DOHH2 (cell line): Measurements from ENCODE around the gene HAUS5.

Experiments
- CTCF ChIP-seq: fragments of 200-600 bp; sonication (generic); IDR thresholded peaks from one replicate; pipeline ENCODE4 v1.5.1; 2014; ENCODE audit warnings: antibody characterized with exemption, mild to moderate bottlenecking, low read depth, low read length; ENCODE audit not compliant: poor library complexity, severe bottlenecking
- EZH2phosphoT487 ChIP-seq: fragments of 200-600 bp; sonication (generic); IDR thresholded peaks from 2 replicates; pipeline ENCODE4 v1.6.1; 2017; ENCODE audit warnings: borderline replicate concordance, mild to moderate bottlenecking, antibody characterized with exemption, low read length, moderate library complexity, mixed read lengths

GRCh38 chr19:35596366-35596999, 16.1 kb upstream of the HAUS5 start:
- TF ChIP-seq CTCF (no peak), EZH2phosphoT487 (no peak)
